GM18505 (cell line): ENCODE results near the gene FRG2B.
"Not testable (repeated sequence)": the region's sequence is repeated elsewhere in the genome, so short reads cannot be mapped to it uniquely, and the experiment has no call there.

Source experiments
- ATAC-seq: cut with Tn5 transposase; IDR thresholded peaks from one replicate; pipeline ENCODE4 v1.9.1; 2021; ENCODE audit not compliant: unreplicated experiment
- POLR2A ChIP-seq: IDR thresholded peaks from 4 replicates; pipeline ENCODE4 v1.6.1; 2011; ENCODE audit warnings: borderline replicate concordance; ENCODE audit not compliant: insufficient read depth, insufficient read length; ENCODE audit errors: extremely low read depth

The FRG2B gene

DNA sequence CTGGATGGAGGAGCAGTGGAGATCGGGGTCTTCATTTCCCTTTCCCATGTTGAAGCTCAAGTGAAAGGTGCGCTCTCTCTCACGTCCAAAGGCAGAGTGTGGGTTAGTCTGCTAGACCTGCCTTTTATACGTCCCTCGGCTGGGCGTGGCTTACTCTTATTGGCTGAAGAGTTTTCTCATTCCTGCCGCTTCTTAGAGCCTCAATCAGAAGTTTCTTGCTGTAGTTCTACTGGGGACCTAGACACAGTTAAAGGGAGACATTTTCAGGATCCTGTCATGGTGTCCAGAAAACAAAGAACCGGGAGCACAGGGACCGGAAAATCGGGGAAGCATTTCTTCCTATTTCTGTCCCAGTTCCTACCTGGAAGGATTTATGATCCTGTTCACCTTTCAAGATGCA, at the start of gene FRG2B:
Gene FRG2B, minus strand, starts transcription at position 101 of the 400 bp plus-strand sequence. Its CDS starts 53 bp downstream, at position 48.
- ATAC-seq = not testable (repeated sequence)

DNA sequence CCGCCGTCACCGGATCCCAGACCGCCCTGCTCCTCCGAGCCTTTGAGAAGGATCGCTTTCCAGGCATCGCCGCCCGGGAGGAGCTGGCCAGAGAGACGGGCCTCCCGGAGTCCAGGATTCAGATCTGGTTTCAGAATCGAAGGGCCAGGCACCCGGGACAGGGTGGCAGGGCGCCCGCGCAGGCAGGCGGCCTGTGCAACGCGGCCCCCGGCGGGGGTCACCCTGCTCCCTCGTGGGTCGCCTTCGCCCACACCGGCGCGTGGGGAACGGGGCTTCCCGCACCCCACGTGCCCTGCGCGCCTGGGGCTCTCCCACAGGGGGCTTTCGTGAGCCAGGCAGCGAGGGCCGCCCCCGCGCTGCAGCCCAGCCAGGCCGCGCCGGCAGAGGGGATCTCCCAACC, 40.9 kb upstream of the FRG2B start:
- not testable (repeated sequence) for ATAC-seq

DNA sequence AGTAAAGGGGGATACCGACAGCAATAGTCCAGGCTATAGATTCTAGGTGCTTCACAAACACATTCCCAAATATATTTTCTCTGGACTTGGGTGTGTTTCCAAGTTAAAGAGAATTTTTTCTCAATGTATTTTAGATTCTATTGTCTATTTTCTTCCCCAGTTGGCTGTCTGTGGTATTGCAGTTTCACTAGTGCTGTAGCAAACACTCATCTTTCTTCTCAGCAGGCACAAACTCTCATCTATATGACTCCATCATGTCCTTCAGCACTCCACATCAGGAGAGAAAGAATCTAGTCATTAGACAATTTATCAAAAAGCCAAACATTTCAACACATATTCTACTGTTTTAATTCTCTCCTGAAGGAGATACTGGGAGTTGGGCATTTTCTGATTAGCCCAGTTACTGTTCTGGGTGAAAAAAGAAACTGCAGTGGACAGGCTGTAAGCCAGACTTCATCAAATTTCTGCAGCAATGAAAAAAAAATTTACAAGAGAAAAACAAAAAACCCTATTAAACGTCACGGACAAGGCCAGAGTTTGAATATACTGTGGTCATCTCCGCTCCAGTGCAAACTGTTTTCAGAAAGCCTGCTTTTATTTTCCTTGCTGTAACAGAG, 37.1 kb upstream of the FRG2B start:
- ATAC-seq = peak; percentile 62

DNA sequence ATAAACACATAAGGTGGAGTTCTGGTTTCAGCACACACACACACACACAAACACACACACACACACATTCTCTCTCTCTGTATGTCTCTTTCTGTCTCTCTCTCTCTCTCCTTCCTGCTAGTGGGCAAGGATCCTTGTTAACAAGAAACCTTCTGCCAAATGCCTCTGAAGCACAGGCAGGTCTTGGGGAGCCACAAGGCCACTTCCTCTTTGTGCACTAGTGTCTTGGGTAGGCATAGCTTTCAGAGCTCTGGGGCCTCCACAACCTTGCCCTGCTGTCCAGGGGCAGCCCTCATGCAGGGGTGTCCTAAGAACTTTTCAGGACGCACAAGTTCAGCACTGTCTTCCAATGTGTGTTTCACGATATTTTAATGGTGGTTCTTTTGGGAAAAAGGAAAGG, 34.5 kb upstream of the FRG2B start:
- not testable (repeated sequence) for ATAC-seq

DNA sequence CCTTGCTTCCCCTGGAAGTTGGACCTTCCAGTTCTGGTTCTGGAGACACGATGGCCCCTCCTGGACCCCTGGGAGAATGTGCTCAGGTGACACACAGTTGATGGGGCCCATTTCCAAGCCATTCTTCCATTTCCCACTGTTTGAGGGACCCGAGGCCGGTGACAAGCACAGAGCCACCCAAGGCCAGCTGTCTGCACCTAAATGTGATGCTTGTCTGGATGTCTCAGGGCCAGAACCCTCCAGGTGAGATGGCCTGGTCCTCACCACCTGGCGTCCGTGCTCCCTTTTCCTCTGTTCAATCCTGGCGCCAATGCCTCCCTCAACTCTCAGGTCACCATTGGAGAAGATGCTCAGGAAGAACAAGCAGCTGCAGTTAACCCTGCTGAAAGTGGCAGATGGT, 33.9 kb upstream of the FRG2B start:
- not testable (repeated sequence) for ATAC-seq

DNA sequence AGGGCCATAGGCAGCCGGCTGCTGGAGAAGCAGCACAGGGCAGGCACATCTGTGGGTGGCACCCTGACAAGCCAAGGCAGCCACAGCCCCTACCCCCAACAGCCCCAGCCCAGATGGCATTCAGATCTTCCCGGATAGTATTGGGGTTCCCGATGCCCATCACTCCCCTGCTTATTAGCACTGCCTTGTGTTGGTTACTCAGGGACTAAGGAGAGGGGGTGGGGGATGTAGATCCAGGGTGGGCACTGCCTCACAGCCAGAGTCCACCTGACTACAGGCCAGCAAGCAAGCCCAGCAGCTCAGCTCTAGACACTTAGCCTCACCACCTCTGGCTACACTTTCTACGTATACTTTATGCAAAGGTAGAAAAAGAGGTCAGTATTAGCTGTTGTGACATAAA, 30.7 kb upstream of the FRG2B start:
- not testable (repeated sequence) for ATAC-seq

DNA sequence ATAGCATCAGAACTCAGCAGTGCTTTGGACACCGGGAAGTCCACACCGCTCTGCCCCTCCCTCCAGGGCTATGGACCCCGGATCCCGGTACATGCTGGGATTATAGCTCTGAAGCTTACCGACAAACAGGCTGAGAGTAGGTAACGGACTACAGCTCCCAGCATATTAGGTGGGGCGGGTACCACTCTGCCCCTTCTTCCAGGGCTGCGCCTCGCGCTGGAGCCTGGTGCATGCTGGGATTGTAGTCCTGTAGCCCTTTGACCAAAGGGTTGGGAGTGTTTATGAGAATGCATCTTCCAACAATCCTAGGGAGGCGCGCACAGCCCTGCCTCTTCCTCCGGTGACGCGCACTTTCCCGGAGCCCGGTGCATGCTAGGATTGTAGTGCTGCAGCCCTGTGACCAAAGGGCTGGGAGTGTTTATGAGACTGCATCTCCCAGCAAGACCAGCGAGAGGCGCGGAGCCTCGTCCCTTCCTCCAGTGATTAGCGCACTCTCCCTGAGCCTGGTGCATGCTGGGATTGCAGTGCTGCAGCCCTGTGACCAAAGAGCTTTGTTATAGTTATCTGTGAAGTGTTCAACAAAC, 22.4 kb upstream of the FRG2B start:
- ATAC-seq = not testable (repeated sequence)

DNA sequence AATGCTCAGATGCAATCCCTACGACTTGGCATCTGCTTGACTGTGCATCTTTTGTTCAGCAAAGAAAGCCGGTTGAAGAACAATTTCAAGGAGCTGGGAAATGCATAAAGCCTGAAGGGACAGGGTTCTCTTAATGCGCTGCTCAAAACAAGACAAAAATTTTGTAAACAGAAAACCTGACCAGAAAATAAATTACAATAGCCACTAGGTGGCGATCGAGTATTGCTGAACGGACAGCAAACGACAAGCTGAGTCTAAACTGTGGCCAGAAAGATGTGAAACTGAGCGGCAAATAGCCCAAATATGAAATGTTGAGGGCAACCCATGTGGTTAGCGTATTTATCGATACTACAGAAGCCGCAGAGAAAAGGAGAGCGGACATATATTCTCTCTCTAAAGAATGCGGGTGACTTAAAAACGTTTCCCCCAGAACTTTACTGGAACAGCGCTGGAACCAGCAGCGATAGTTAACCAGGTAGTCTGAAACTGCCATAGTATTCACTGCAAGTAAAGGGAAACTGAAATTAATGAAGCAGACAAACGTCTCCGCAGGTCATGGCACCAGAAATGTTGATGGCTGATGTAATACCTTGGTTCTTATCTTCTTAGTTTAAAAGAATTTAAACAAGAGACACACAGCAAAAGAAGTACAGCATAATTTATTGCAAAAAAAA, 20.6 kb upstream of the FRG2B start:
- peak; percentile 73 for ATAC-seq

DNA sequence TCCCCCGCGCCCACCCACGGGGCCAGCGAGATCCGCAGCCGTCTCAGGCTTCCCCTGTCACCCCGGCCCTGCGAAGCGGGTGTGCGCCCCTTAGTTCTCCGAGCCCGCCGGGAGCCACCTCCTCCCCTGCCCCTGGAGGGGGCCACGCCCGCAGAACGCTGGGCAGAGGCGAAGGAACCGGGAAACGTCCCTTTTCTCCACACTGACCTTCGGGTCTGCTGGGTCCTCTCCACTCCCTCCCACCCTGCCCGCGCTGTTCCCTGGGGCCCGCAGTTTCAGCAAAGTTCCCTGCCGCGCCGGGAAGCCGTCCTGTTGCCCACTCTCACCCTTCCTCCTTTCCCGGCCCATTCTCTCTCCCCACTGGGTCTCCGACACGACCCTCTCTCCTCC, 11.2 kb upstream of the FRG2B start:
- ATAC-seq = not testable (repeated sequence)

DNA sequence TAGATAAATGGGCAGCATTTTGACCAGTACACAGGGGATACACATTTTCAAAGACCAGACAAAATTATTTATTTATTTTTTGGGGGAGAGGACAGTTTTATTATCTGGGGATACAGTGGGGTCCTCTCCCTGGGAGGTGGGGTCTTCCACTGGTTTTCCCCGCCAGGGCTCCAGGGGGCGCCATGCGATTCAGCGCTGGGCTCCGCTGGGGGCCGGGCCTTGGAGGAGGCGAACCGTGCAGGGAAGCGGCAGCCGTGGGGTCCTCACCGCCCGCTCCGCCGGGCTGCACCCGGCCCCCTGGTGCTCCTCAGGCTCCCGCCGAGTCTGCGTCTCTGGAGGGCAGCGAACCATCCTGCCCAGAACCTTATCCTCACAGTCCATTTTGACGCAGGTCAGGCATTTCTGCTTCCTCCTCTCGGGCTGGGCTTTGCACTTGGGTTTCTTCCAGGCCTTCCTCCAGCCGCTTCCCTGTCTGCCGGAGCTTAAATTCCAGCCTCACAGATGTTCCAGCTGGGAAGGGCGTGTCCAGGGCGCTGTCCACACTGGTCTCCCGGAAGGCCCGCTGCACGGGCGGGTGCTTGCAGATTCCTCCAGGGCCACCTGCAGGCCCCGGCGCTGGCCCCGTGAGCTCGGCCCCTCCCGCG, 10.7 kb upstream of the FRG2B start:
- peak; percentile 59 for ATAC-seq

DNA sequence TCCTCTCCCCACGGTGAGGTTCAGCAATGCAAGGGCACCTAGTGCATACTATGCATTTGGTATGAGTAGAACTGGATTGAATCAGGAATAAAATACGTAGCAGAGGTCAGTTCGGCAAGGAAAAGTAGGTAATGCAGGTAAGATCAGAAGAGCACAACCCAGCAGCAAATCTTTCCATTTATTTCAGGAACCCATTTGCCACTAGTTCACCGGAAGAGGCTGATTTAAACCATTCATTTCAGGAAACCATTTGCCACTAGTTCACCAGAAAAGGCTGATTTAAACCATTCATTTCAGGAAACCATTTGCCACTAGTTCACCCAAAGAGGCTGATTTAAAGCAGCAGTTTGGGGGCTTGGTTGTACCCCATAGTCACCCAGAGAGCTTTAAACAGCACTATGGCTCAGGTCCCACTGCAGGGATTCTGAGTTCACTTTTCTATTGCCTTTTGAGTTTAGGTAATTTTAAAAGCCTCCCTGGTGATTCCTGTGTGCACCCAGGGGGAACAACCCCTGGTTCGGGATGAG, 4.2 kb upstream of the FRG2B start:
- ATAC-seq = not testable (repeated sequence)

DNA sequence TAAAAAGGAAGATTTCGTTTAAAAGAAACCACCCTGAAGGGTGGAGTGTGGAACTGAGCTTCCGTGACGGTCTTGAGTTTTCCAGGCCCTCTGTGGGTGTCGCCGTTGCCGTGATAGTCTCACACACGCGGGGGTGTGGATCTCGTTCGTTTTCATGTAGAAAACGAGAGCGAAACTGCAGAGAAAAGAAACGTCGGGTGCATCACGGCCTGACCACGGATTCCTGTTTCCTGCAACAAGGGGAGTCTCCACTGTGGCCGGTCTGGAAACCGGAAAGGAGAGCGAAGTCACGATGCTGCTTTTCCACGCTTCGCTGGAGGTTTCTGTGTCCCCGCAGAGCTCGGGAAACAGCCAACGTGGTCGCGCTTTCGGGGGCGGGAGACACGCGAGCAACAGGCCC, 4.1 kb downstream of the FRG2B start:
- not testable (repeated sequence) for ATAC-seq

DNA sequence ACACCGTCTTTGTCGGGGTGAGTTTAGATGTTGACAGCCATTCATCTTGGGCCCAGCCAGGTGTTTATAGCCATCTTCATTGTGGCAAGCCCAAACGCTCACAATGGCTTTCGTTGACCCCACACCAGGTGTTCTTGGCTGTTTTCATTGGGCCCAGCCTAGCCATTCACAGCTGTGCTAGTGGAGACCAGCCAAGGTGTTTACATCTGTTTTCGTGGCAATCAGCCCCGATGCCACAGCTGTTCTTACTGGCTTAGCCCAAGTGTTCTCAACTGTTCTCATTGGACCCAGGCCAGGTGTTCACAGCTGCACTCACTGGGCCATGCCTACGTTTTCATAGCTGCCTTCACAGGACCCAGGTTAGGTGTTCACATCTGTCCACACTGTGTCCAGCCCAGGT, 7.7 kb downstream of the FRG2B start:
- no peak for TF ChIP-seq POLR2A
- ATAC-seq = no peak

DNA sequence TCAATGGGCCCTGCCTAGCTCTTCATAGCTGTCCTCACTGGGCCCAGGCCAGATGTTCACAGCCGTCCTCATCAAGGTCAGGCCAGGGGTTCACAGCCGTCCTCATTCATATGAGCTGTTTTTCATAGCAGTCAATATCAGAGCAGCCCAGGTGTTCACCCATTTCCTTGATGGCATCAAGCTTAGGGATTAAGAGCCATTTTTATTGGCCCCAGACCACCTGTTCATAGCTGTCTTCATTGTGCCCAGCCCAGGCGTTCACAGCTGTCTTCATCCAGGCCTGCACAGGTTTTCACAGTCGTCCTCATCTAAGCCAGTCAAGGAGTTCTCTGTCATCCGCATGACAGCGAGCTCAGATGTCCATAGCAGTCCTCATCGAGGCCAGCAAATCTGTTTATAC, 9.4 kb downstream of the FRG2B start:
- no peak for TF ChIP-seq POLR2A
- no peak for ATAC-seq

DNA sequence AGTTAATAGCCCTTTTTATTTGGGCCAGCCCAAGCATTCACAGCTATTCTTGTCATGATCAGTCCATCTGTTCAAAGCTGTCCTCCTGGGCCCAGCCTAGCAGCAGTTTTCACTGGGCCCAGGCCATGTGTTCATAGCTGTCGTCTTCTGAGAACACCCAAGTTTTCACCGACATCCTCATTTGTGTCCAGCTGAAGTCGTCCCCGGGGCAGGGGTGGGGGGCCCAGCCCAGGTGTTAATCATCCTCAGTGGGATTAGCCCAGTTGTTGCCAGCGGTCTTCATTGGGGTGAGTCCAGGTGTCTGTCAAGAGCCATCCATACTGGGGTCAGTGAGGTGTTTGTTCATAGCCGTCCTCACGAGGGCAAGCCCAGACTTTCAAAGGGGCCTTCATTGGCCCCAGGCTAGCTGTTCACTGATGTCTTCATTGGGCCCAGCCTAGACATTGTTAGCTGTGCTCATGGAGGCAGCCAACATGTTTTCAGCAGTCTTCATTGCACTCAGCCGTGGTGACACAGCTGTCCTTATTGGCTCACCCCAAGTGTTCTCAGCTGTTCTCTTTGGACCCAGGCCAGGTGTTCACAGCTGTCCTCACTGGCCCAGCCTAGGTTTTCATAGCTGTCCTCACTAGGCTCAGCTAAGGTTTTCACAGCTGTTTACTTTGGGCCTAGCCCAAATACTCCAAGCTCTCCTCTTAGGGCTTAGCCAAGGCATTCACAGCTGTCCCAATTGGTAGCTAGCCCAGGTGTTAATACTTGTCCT, 10.0 kb downstream of the FRG2B start:
- ATAC-seq = no peak
- TF ChIP-seq POLR2A = no peak
